Natural killer cell (primary cell): ENCODE data around the gene MDN1. TPM values are rescaled to one million over a fixed set of nuclear protein-coding genes. Genes with fewer than 3 reads are reported as not detected.
A peak's percentile ranks its signal among the peaks of the same experiment; 100 is the strongest.
"Not testable (repeated sequence)": the region's sequence is repeated elsewhere in the genome, so short reads cannot be mapped to it uniquely, and the experiment has no call there.

Source experiments
- ATAC-seq, 3 donors: fragments of 150-1000 bp in 2 of 3; fragments of 200-7000 bp in 1 of 3; cut with Tn5 transposase; 1 replicate in 1 of 3; 2 replicates in 2 of 3; pipeline ENCODE4 v1.10.0; 2021; ENCODE audit warnings: mild to moderate bottlenecking in 2 of 3, moderate library complexity in 2 of 3
- DNase-seq, 2 donors: peaks; one replicate each; pipeline versions ENCODE4 v3.0.0 to v3.0.0-alpha.2; 2013 to 2021; ENCODE audit warnings: mixed read lengths in 1 of 2
- H3K27ac ChIP-seq: one replicate; pipeline ENCODE4 v1.5.1; 2013; ENCODE audit warnings: mild to moderate bottlenecking, low read length
- H3K27me3 ChIP-seq: one replicate; pipeline ENCODE4 v1.6.1; 2013; ENCODE audit warnings: low read length; ENCODE audit not compliant: control insufficient read depth, insufficient read depth
- H3K36me3 ChIP-seq: one replicate; pipeline ENCODE4 v1.6.1; 2013; ENCODE audit warnings: low read length; ENCODE audit not compliant: control insufficient read depth, insufficient read depth
- H3K4me1 ChIP-seq: one replicate; pipeline ENCODE4 v1.6.1; 2013; ENCODE audit warnings: low read length; ENCODE audit not compliant: control insufficient read depth, insufficient read depth
- H3K4me3 ChIP-seq: one replicate; pipeline ENCODE4 v1.5.1; 2013; ENCODE audit warnings: low read length
- H3K9me3 ChIP-seq: one replicate; pipeline ENCODE4 v1.6.1; 2013; ENCODE audit warnings: low read length; ENCODE audit not compliant: control insufficient read depth, insufficient read depth
- H3K27ac Mint-ChIP-seq, 2 donors: one replicate each; pipeline ENCODE4 v1.8.0; 2022; ENCODE audit warnings: mild to moderate bottlenecking in 2 of 2, mixed read lengths in 2 of 2, moderate library complexity in 1 of 2
- H3K27me3 Mint-ChIP-seq, 2 donors: one replicate each; pipeline ENCODE4 v1.8.0; 2022; ENCODE audit warnings: low read depth in 2 of 2, mixed read lengths in 2 of 2
- H3K36me3 Mint-ChIP-seq: one replicate; pipeline ENCODE4 v1.8.0; 2022; ENCODE audit warnings: mixed read lengths
- H3K4me1 Mint-ChIP-seq, 2 donors: one replicate each; pipeline ENCODE4 v1.8.0; 2022; ENCODE audit warnings: mixed read lengths in 2 of 2
- H3K4me3 Mint-ChIP-seq: one replicate; pipeline ENCODE4 v1.8.0; 2022; ENCODE audit warnings: mild to moderate bottlenecking, moderate library complexity, mixed read lengths
- H3K9me3 Mint-ChIP-seq, 2 donors: one replicate each; pipeline ENCODE4 v1.8.0; 2022; ENCODE audit warnings: mixed read lengths in 2 of 2
- WGBS: methylation state at CpG from one replicate; pipeline ENCODE4 v1.1.7; 2013; ENCODE audit warnings: missing lambda C conversion rate; ENCODE audit not compliant: insufficient coverage; 5-methylcytosine and 5-hydroxymethylcytosine counted together
- intact Hi-C: fragments of 100-400 bp; cut with micrococcal nuclease; formaldehyde crosslinking; loops from one replicate; pipeline ENCODE4 v1.14.2; 2022
- total RNA-seq, 4 donors: library from RNA; stranded (reverse); fragments of 120-200 nt in 1 of 4; gene quantifications; one replicate each; pipeline versions ENCODE4 v1.2.3 to v1.2.4, GENCODE V29; 2013 to 2022
- TF ChIP-seq, protein P1 (sequence below): fragments of 200-600 bp; IDR thresholded peaks from one replicate; pipeline ENCODE4 v1.8.0; 2022; ENCODE audit warnings: antibody characterized with exemption

Gene MDN1
- total RNA-seq, 3 donors from 2014 or later (not counting 1 experiment from before 2014, with no cell fraction given) = 38.0 to 43.3 (median 41.4) TPM

DNA sequence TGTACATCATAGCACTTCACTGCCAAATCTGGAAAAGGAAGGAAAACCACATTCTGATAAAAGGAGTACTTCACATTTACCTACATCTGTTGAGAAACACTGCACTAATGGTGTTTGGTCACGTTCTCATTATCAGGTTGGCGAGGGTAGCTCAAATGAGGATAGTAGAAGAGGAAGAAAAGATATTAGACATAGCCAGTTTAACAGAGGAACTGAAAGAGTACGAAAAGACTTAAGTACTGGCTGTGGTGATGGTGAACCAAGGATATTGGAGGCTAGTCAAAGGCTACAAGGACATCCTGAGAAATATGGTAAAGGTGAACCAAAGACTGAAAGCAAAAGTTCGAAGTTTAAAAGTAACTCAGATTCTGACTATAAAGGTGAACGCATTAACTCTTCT is 42.7 kb upstream of the MDN1 start:
- no peak overlapping the region for H3K4me3 ChIP-seq
- H3K27ac ChIP-seq = no peak overlapping the region
- H3K27me3 ChIP-seq = no peaks in the 10 kb centered on the region
- Mint-ChIP-seq H3K27me3 (no peaks in the 10 kb centered on the region), H3K27ac (no peak overlapping the region), H3K9me3 (no peaks in the 10 kb centered on the region), H3K4me1 (no peaks in the 10 kb centered on the region), H3K4me3 (no peak overlapping the region), H3K36me3 (peaks cover 39% of the 10 kb centered on the region)
- peaks cover 55% of the 10 kb centered on the region for H3K36me3 ChIP-seq
- TF ChIP-seq, protein P1, sequence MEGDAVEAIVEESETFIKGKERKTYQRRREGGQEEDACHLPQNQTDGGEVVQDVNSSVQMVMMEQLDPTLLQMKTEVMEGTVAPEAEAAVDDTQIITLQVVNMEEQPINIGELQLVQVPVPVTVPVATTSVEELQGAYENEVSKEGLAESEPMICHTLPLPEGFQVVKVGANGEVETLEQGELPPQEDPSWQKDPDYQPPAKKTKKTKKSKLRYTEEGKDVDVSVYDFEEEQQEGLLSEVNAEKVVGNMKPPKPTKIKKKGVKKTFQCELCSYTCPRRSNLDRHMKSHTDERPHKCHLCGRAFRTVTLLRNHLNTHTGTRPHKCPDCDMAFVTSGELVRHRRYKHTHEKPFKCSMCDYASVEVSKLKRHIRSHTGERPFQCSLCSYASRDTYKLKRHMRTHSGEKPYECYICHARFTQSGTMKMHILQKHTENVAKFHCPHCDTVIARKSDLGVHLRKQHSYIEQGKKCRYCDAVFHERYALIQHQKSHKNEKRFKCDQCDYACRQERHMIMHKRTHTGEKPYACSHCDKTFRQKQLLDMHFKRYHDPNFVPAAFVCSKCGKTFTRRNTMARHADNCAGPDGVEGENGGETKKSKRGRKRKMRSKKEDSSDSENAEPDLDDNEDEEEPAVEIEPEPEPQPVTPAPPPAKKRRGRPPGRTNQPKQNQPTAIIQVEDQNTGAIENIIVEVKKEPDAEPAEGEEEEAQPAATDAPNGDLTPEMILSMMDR = no peak
- DNase-seq (no peak), ATAC-seq (peak in 1 of 3 donors; percentile 65)
- intact Hi-C loops = no loop called here
- no peaks in the 10 kb centered on the region for H3K4me1 ChIP-seq
- 77% methylated on average over 5 of the region's 5 CpGs for WGBS
- H3K9me3 ChIP-seq = no peaks in the 10 kb centered on the region

DNA sequence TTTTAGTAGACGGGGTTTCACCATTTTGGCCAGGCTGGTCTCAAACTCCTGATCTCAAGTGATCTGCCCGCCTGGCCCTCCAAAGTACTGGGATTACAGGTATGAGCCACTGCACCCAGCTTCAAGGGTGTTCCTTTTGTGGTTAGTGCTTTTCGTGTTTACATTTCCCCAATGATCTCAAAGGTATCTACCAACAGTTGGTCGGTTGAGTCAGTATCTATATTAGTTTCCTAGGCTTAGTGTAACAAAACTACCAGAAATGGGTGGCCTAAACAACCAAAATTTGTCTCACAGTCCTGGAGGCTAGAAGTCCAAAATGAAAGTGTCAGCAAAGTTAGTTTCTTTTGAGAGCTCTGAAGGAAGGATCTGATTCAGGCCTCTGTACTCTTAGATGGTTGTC is 40.1 kb upstream of the MDN1 start:
- Mint-ChIP-seq H3K27ac (no peak overlapping the region), H3K36me3 (peaks cover 24% of the 10 kb centered on the region), H3K4me3 (no peak overlapping the region), H3K4me1 (no peaks in the 10 kb centered on the region), H3K27me3 (no peaks in the 10 kb centered on the region), H3K9me3 (no peaks in the 10 kb centered on the region)
- intact Hi-C loops = no loop called here
- H3K4me1 ChIP-seq = no peaks in the 10 kb centered on the region
- DNase-seq (no peak), ATAC-seq (no peak)
- no peak overlapping the region for H3K4me3 ChIP-seq
- H3K27me3 ChIP-seq = no peaks in the 10 kb centered on the region
- peaks cover 66% of the 10 kb centered on the region for H3K36me3 ChIP-seq
- H3K27ac ChIP-seq = no peak overlapping the region
- H3K9me3 ChIP-seq = no peaks in the 10 kb centered on the region
- TF ChIP-seq, protein P1 = no peak
- WGBS = 80% methylated on average over 4 of the region's 4 CpGs

DNA sequence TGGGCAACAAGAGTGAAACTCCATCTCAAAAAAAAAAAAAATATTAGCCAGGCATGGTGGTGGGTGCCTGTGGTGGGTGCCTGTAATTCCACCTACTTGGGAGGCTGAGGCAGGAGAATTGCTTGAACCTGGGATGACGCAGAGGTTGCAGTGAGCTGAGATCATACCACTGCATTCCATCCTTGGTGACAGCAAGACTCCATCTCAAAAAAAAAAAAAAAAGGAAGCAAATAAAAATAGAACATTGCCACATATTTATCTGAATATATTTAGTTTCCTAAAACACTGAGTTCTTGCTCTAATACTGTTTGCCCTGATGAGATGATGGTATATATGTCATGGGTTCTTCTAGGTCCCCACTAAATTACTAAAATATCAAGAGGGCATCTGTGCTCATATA is 38.4 kb upstream of the MDN1 start:
- intact Hi-C loops = no loop called here
- ATAC-seq (no peak), DNase-seq (no peak)
- Mint-ChIP-seq H3K4me3 (no peak overlapping the region), H3K27me3 (no peaks in the 10 kb centered on the region), H3K4me1 (no peaks in the 10 kb centered on the region), H3K36me3 (peaks cover 24% of the 10 kb centered on the region), H3K9me3 (no peaks in the 10 kb centered on the region), H3K27ac (no peak overlapping the region)
- H3K4me3 ChIP-seq = no peak overlapping the region
- H3K27me3 ChIP-seq = no peaks in the 10 kb centered on the region
- WGBS = no CpG with 5 or more reads among the region's 1 CpG
- no peaks in the 10 kb centered on the region for H3K9me3 ChIP-seq
- peaks cover 71% of the 10 kb centered on the region for H3K36me3 ChIP-seq
- H3K27ac ChIP-seq = no peak overlapping the region
- TF ChIP-seq, protein P1 = no peak
- no peaks in the 10 kb centered on the region for H3K4me1 ChIP-seq

DNA sequence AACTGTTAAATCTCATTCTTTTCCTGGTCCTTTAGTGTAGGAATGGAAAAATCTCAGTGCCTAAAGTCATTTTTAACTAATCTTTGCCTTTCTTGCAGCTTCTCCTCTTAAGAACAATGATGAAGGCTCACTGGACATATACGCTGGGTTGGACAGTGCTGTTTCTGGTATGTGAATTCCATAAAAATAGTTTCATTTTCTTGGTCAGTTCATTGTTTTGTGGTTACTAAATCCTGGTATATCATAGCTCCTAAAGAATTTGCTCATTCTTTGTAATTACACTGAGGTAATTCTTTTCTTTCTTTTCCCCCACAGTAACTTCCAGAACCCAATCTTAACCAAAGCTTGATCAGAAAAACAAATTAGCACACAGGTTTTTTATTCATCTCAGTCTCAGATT is 33.5 kb upstream of the MDN1 start:
- DNase-seq = no peak
- no peaks in the 10 kb centered on the region for H3K36me3 Mint-ChIP-seq
- Histone ChIP-seq H3K9me3 (no peaks in the 10 kb centered on the region), H3K27ac (no peak overlapping the region), H3K36me3 (peaks cover 47% of the 10 kb centered on the region), H3K27me3 (no peaks in the 10 kb centered on the region), H3K4me1 (no peaks in the 10 kb centered on the region), H3K4me3 (no peak overlapping the region)
- no peaks in the 10 kb centered on the region for H3K4me1 Mint-ChIP-seq
- H3K27ac Mint-ChIP-seq = peak overlapping the region in 1 of 2 donors; percentile 10
- 100% methylated on average over 1 of the region's 1 CpG for WGBS
- ATAC-seq = no peak
- H3K9me3 Mint-ChIP-seq = no peaks in the 10 kb centered on the region
- intact Hi-C loops = no loop called here
- H3K4me3 Mint-ChIP-seq = no peak overlapping the region
- no peaks in the 10 kb centered on the region for H3K27me3 Mint-ChIP-seq
- TF ChIP-seq, protein P1 = no peak

DNA sequence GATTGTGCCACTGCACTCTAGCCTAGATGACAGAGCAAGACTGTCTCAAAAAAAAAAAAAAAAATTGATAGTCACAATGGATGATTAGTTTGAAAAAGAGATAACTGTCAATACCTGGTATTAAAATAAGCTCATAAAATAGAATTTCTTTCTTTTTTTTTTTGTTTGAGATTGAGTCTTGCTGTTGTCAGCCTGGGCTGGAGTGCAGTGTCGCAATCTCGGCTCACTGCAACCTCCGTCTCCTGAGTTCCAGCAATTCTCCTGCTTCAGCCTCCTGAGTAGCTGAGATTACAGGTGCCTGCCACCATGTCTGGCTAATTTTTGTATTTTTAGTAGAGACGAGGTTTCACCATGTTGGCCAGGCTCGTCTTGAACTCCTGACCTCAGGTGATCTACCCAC is 27.9 kb upstream of the MDN1 start:
- intact Hi-C loops = not testable (repeated sequence)

More for the DNA sequence above, 27.9 kb upstream of the MDN1 start:
- not testable (repeated sequence) for DNase-seq, H3K4me3 ChIP-seq, H3K27me3 Mint-ChIP-seq, H3K27ac ChIP-seq, H3K27ac Mint-ChIP-seq, H3K9me3 ChIP-seq, H3K4me1 ChIP-seq, H3K27me3 ChIP-seq, H3K36me3 Mint-ChIP-seq, H3K9me3 Mint-ChIP-seq, ATAC-seq, H3K4me3 Mint-ChIP-seq
- WGBS = 97% methylated on average over 5 of the region's 5 CpGs
- peaks cover 0 to 18% of the 10 kb centered on the region in 2 donors for H3K4me1 Mint-ChIP-seq
- H3K36me3 ChIP-seq = peaks cover 16% of the 10 kb centered on the region
